GM18505 (cell line): ENCODE results near the gene DOCK1.
"Not testable (repeated sequence)": the region's sequence is repeated elsewhere in the genome, so short reads cannot be mapped to it uniquely, and the experiment has no call there.

Experiments
- ATAC-seq: cut with Tn5 transposase; IDR thresholded peaks from one replicate; pipeline ENCODE4 v1.9.1; 2021; ENCODE audit not compliant: unreplicated experiment
- POLR2A ChIP-seq: IDR thresholded peaks from 4 replicates; pipeline ENCODE4 v1.6.1; 2011; ENCODE audit warnings: borderline replicate concordance; ENCODE audit not compliant: insufficient read depth, insufficient read length; ENCODE audit errors: extremely low read depth

The DOCK1 gene

DNA sequence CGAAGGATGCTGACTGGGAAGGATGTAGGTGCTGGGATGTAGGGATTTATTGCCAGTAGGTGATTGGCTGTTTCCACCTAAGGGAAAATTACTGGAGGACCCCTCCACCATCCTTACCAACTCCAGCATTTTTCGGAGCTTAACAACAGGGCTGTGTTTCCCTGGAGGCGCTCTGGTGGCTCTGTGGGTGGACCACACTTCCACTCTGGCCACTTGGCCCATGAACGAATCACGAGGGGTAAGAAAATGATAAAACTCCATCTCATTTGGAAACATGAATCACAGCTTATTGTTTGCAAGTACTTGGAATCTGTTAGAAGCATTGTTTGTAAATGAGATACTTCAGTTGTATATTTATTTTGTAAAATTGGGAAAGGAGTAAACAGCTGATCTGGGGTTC, 3.0 kb downstream of the DOCK1 start:
- TF ChIP-seq POLR2A, result no peak
- no peak for ATAC-seq

DNA sequence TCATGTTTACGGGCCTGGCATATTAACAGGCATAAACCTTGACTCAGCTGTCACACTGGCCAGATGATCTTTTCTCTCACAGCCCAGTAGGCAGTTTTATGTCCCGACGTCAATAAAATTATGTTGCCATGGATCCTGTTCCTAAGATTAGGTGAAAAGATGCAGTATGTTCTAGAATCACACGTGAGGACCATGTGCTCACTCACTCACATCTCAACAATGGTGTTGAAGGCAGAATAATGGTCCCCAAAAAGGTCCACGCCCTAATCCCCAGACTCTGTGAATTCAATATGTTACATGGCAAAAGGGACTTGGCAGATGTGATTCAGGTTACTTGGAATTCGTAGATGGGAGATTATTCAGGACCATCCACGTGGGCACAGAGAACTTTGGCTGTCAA, 3.5 kb downstream of the DOCK1 start:
- no peak for ATAC-seq
- TF ChIP-seq POLR2A, result no peak

DNA sequence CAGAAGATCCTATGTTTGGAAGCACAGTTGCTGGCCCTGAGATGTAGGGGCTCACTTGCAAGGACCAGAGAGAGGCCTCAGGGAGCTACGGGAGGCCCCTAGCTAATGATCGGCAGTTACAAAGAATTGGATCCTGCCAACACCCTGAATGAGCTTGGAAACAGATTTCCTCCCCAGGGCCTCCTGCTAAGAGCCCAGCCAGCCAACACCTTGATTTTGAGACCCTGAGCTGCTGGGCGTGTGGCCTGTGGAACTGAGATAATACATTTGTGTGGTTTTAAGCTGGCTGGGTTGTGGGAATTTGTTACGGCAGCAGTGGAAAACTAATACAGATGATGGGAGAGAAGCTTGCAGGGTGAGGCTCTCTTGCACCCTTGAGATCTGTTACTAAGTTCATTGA, 3.9 kb downstream of the DOCK1 start:
- no peak for TF ChIP-seq POLR2A
- no peak for ATAC-seq

DNA sequence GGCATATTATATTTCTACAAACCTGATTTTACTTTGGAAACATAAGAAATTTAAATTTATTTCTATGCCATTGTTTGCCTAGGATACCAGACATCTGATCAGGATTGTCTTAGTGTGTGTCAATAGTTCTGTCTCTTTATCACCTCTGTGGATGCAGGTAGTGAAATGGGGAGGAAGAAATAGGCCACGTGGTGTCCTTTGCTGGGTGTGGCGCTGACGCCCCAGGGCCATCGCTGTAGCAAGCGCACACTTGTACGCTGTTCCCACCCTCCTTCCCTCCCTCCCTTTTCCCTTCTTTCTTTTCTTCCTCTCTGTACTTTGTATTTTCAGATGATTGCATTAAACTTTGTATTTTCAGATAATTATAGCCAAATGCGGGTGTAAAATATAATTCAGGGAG, 5.0 kb downstream of the DOCK1 start:
- no peak for TF ChIP-seq POLR2A
- no peak for ATAC-seq

DNA sequence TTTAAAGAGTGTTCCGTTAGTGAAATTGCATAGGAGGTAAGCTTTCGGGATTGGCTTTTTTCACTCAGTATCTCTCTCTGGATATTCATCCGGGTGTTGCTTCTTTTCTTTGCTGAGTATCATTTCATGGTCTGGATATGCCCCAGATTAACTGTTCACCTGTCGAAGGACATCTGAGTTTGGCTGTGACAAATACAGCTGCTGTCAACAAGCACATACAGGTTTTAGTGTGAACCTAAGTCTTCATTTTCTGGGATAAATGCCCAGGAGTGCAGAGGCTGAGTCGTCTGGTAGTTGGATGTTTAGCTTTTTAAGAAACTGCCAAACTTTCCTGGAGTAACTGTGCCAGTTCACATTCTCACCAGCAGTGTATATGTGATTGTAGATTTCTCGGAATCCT, 5.6 kb downstream of the DOCK1 start:
- no peak for ATAC-seq
- no peak for TF ChIP-seq POLR2A

DNA sequence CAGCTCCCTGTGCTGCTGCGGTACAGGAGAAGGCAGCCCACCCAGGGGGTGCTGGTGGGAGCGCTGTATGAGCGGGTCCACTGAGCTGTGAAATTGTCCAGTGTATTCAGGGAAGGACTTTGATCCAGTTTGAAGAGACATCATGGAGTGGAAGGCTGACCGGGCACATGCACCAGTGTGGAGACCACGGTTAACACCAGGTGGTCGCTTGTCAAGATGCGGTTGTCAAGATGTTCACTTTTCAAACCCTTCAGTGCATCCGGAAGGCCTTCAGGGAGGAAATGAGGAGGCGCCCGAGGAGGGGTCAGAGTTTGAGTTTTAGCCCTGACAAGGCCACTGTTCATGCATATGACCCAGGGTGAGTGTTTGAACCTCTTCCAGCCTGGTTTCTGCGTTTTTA, 6.1 kb downstream of the DOCK1 start:
- no peak for TF ChIP-seq POLR2A
- ATAC-seq, result no peak

DNA sequence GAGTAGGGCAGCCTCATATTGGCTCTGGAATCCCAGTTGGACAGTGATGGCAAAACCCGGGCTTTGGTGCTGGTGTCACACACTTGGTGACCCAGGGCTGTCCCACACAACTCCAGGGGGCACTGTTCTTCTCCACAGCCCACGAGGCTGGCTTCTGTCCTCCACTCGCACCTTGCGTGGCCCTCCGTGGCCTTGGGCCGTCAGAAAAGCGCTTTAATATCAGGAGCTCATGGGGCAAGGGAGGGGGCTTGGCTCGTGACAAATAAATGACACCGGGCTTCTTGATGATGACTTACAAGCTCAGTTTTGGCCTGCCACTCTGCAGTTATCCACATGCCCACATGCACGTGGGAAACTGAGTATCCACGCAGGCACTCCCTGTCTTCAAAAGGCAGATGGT, 8.1 kb downstream of the DOCK1 start:
- no peak for ATAC-seq
- TF ChIP-seq POLR2A, result no peak

DNA sequence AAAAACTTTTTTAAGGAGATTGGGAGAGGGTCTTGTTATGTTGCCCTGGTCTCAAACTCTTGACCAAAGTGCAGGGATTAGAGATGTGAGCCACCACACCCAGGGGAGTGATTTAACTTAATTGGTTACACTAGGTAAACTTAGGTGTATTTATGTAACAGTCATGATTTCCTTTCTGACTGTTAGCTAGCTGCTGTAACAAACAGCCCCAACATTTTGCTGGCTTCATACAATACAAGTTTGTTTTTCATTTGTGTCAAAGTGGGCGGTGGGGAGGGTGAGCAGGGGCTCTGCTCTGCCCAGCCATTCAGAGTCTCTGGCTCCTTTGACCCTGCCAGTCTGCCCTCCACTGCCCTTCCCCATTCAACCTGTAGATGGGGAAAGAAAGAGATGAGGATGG, 9.3 kb downstream of the DOCK1 start:
- TF ChIP-seq POLR2A, result no peak
- ATAC-seq, result no peak

DNA sequence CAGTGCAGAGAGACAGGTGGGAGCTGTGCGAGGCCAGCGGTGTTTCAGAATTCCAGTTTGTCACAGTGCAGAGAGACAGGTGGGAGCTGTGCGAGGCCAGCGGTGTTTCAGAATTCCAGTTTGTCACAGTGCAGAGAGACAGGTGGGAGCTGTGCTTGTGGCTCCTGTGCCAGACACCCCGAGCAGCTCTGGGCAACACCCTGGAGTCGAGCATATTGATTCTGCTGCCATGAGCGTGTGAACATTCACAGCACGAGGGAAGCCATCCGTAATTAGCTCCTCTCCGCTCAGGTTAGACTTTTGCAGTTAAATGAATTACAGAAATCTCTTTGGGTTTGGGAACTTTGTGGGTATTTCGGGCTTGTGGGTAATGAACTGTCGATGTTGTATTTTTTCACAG, 11.7 kb downstream of the DOCK1 start:
- ATAC-seq, result not testable (repeated sequence)

DNA sequence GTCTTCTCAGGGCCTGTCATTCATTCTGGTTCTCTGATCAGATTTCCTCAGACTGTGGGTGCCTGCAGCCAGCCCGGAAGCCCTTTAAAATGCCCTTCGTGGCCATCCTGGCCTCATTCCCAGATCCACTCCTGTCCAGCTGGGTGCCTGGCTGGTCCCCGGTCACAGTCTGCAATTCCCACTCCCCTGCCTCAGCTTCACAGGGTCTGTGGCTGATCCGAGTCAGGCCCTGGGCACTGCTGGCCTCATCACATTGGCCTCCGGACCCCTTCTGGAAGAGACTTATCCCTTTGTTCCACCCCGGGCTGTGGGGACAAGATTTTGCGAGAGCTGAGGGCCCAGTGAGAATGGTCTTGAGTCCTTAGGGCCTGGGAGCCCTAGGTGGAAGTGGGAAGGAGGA, 12.1 kb downstream of the DOCK1 start:
- ATAC-seq, result no peak
- no peak for TF ChIP-seq POLR2A

DNA sequence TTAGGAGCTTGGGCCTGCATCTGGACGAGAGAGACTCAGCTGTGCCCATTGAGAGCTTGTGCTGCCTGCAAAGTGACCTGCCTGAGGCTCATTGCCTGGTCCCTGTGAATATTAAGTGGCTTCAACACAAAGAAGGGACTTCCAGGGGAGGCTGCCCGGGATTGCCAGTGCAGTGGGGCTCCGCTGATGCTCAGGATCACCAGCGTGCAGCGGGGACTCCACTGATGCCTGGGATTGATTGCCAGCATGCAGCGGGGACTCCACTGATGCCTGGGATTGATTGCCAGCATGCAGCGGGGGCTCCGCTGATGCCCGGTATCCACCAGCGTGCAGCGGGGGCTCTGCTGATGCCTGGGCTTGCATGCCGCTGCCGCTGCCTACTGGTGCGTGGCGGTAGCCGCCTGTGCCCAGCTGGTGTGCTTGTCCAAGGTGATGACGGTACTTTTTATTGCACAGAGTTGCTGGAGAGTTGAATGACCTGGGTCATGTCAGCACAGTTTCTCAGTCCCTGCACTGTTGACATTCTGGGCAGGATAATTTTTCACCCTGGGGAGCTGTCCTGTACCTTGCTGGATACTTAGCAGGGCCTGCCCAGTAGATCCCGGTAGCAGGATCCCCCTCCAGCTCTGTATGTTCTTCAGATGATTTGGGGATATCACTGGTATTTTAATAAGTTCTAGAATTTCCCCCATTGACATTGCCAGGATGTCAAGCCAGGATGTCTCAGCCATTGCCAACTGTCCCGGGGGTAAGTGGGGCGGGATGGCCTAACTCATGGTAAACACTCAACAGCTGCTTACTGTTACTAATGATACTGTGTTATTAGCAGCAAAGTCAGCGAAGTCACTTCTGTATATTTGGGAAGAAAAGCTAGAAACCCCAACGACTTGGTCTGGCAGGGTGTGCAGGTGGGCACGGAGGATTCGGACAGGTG, 13.0 kb downstream of the DOCK1 start:
- no peak for ATAC-seq
- TF ChIP-seq POLR2A, result no peak

DNA sequence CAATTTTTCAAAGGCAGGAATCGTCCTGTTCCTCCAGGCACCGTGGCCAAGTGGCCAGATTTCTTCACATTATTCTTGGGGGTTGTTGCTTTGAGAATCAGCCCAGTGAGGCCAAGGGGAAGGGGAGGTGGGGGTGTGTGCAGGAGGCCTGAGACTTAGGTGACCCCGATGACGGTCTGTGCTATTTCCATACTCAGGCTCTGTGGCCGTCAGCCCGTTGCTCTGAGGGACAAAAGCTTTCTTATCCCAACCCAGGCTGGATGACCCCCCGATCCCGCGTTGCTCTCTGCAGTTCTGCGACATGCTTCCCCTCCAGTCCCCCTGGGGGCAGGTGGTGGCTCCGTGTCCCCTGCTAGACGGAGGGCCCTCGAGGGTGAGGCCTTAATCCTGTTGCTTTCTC, 14.2 kb downstream of the DOCK1 start:
- ATAC-seq, result no peak
- no peak for TF ChIP-seq POLR2A

DNA sequence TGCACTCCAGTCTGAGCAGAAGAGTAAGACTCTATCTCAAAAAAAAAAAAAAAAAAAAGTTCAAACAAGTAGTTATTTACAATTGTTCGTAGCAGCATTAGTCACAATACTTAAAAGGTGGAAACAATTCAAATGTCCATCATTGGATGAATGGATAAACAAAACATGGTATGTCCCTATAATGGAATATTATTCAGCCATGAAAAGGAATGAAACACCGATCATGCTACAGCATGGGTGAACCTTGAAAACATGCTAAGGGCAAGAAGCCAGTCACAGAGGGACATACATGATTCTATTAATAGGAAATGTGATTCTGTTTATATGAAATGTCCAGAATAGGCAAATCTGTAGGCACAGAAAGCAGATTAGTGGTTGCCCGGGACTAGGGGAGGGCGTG, 15.9 kb downstream of the DOCK1 start:
- ATAC-seq, result no peak
- no peak for TF ChIP-seq POLR2A

DNA sequence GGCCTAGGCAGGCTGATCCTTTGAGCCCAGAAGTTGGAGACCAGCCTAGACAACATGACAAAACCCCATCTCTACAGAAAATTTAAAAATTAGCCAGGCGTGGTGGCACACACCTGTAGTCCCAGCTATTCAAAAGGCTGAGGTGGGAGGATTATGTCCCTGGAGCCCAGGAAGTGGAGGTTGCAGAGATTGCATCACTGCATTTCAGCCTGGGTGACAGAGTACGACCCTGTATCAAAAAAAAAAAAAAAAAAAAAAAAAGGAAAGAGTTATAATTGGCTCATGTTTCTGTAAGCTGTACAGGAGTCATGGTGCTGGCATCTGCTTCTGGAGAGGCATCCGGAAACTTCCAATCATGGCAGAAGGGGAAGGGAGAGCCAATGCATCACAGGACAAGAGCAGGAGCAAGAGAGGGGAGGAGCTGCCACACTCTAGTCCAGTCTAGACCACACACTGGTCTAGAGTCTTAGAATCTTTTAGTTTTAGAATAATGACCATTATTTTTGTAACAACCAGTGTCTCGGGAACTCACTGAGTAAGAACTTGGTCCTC, 16.8 kb downstream of the DOCK1 start:
- ATAC-seq, result no peak
- TF ChIP-seq POLR2A, result no peak

DNA sequence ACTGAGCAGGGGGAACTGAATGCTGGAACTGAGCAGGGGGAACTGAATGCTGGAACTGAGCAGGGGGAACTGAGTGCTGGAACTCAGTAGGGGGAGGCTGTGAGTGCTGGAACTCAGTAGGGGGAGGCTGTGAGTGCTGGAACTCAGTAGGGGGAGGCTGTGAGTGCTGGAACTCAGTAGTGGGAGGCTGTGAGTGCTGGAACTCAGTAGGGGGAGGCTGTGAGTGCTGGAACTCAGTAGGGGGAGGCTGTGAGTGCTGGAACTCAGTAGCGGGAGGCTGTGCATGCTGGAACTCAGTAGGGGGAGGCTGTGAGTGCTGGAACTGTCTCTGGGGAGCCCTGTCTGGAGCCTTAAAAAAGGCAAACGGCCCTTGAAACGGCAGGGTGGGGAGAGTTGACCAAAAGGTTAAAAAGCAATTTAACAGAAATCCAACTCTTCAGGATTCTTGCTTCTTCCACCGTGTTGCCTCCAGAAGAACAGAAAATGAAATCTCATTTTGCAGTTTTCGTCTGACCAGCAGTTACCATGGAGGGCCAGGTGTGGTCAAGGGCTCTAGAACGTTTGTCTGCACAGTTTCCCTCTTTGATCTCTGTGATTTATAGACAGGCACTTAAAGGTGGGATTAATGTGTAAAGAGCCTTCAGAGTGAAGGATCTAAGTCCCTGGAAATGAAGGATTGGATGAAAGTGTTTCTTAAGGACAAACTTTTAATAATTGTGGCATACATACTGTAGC, 19.1 kb downstream of the DOCK1 start:
- TF ChIP-seq POLR2A, result no peak
- ATAC-seq, result no peak

DNA sequence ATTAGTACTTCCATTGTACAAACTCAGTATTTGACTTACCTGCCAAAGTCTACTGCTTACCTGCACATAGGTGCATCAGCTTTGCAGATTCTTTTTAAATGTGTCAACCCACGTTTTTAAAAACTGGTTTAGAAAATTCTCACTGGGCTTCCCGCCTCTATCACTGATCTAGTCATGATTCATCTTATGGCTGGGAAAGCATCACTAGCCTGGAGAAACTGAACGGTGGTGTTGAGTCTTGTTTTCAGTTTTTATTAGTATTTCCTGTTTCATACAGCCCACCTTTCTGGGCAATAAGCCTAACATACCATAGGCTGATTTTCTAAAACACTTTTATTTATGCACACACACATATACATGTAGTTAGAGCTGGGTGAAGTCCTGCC, 19.7 kb downstream of the DOCK1 start:
- no peak for ATAC-seq
- TF ChIP-seq POLR2A, result no peak
